ENCODE measurements around the gene NFATC3.

The NFATC3 gene

DNA sequence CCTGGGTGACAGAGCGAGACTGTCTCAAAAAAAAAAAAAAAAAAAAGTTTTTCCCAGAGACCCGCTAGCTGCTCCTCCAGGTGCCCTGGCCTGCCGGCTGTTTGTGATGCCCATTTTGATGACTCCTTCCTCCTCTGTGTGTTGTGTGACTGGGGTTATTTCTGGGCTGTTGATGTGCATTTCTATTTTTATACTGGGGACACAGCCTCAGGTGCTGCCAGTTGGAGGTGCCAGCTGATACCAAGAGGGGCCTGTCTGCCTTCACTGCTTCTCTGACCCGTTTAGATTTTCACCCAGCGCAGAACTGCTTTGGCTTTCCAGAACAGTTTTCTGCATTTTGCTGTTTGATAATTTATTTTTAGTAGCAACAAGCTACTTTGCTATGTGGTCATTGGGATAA lies 166.7 kb downstream of the NFATC3 start:
- FAIRE-seq = no peak

DNA sequence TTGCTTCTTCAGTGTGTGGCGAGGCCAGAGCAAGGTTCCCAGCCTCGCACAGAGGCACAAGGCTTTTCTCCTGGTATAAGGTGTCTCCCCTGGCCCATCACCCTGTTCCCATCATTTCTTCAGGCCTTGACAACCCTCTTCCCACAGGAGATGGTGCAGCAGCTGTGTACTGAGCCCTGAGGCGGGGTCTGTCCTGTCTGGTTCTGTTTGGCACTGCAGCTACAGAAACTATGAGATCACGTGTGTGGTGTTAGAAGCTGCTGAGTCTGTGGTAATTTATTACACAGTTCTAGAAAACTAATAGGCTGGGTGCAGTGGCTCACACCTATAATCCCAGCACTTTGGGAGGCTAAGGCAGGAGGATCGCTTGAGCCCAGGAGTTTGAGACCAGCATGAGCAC lies 167.2 kb downstream of the NFATC3 start:
- FAIRE-seq = no peak

DNA sequence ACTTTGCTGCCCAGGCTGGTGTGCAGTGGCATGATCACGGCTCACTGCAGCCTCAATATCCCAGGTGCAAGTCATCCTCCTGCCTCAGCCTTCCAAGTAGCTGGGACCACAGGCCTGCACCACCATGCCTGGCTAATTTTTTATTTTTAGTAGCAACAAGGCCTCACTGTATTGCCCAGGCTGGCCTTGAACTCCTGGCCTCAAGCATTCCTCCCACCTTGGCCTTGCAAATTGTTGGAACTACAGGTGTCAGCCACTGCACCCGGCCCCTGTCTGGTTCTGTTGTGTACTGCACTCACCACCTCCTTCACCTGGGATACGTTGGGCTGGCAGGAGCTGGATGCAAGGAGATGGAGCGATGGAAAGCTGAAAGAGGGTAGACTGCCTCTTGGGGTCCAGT lies 168.6 kb downstream of the NFATC3 start:
- no peak for FAIRE-seq

DNA sequence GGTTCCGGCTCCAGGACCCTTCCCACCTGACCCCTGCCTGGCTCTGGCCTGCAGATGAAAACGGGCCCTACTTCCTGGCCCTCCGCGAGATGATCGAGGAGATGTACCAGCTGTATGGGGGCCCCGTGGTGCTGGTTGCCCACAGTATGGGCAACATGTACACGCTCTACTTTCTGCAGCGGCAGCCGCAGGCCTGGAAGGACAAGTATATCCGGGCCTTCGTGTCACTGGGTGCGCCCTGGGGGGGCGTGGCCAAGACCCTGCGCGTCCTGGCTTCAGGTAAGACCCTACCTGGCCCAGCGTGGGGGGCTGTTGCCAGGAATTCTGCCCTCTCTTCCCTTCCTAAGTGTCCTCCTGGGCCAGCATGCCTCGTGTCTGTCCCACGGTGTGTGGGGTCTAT lies 170.5 kb downstream of the NFATC3 start:
- no peak for FAIRE-seq

DNA sequence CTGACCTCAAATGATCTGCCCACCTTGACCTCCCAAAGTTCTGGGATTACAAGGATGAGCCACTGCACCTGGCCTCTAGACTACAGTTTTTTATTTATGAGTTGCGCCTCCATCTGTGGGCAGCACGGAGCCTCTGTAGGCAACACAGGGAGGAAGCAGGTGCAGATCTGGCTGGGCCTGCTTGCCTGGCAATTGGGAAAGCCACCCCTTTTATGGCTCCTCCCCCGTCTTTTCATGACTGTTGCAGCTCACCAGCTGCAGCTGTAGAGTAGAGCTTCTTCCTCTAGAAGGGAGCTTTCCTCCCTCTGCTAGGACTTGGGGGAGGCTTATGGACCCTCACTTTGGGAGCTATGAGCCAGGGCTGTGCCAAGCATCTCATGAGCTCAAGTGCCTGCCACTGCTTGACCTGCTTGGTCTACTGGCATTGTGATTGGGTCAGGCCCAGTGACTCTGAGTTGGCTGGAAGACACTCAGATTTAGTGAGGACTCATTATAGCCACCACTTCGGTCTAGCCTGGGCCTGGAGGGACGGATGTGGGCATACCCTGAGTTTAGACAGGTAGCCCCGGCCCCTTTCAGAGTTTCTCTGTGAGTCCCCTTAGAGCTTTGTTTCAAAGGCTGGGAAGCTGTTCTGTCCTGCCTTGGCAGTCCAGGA lies 172.2 kb downstream of the NFATC3 start:
- FAIRE-seq = no peak

DNA sequence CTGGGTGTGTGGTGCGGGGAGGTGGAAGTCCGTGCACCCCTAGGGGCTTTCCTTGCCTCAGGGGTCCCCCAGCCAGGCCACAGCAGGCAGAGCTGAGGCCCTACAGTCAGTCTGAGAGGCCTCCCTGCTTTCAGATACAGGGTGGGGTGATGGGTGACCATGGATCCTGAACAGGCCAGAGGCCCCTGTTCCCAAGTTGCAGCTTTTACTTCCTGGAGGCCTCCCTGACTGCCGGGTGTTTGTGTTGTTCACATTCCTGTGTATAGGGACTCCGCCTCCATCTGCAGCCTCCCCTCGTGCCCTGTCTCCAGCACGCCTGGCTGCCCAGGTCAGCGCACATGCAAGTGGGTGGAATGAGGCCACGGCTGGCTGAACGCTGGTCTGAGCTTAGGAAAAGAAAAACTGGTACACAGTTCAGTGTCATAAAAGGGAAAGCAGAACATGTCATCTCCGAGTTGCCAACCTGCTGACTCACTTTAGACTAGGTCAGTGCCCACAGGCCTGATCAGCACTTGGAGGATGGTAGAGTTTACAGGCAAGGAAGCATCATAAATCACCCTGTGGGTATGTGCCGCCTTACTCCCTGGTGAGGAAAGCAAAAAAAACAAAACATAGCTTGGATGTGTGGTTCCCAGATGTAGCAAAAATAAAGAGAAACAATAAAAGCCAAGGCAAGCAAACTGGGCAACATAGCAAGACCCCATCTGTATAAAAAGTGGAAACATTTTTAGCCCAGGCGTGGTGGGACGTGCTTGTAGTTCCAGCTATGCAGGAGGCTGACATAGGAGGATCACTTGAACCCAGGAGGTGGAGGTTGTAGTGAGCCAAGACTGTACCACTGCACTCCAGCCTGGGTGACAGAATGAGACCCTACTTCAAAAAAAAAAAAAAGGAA lies 173.0 kb downstream of the NFATC3 start:
- no peak for FAIRE-seq

DNA sequence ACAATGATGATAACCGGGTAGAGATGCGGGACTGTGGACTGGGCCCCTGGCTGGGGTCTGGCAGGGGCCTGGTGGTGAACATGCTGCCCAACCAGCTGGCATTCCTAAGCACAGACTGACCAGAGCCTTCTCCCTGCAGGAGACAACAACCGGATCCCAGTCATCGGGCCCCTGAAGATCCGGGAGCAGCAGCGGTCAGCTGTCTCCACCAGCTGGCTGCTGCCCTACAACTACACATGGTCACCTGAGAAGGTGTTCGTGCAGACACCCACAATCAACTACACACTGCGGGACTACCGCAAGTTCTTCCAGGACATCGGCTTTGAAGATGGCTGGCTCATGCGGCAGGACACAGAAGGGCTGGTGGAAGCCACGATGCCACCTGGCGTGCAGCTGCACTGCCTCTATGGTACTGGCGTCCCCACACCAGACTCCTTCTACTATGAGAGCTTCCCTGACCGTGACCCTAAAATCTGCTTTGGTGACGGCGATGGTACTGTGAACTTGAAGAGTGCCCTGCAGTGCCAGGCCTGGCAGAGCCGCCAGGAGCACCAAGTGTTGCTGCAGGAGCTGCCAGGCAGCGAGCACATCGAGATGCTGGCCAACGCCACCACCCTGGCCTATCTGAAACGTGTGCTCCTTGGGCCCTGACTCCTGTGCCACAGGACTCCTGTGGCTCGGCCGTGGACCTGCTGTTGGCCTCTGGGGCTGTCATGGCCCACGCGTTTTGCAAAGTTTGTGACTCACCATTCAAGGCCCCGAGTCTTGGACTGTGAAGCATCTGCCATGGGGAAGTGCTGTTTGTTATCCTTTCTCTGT lies 174.0 kb downstream of the NFATC3 start:
- no peak for FAIRE-seq

DNA sequence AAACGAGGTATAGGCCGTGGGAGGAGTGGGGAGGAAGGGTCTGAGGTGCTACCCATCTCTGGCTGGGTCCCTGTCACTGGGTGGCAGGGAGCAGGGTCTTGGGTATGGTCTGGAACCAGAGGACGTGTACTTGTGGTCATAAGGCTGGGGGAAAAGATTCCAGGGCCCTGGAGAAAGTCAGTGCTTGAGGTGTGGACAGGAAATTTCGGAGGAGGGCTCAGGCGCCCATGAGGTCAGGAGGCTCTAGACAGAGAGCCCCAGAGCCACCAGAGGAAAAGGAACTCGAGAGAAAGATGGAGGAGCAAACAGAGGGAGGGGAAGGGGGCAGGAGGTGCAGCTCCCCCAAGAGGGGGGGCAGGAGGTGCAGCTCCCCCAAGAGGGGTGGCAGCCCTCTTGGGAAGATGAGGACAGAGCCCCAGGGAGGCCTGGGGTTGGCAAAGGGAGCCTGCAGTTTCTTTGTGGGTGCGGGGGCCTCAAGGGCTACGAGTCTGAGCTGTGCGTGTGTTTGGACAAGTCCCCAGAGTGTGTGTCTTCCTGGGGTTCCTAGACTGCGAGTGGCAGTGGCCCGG lies 178.5 kb downstream of the NFATC3 start:
- FAIRE-seq = no peak

DNA sequence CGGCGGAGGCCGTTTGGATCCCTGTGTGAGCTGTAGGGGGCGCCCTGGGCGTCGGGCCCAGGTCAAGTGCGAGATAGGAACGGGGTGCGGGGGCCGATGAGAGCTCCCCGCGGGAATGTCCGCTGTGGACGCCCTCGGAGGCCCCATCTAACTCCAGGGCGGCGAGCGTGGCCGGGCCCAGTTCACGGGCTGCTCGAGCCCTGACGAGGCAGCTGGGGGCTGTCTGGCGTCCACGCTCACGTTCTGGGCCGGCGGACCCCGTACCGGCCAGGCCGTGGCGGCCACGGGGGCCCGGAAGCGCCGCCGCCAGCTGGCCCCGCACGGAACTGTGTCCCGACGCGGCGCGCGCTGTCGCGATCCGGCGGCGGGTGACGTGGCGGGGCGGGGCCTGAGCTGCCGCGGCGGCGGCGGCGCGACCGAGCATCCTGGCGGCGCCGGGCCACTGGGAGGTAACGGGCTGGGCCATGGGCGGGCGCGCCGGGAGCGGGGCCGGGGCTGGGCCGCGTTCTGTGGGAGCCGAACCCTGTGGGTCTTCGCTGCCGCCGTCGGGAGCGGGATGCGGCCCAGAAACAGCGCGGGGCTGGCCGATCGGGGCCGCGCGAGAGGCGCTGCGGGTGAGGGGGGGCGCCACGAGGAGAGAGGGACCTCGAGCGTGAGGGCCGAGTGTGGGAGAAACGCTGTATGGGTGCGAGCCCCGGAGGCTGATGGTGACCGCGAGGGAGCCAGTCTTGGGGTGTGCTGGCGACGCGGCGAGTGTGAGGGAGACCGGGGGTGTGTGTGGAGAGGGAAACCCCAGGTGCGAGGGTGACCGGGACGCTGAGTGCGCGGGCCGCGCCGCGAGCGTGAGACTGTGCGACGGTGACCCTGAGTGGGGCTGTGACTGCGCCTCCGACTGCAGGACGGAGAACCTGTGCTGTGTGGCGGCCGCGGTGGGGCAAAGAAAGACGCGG lies 179.2 kb downstream of the NFATC3 start, which contains the start of gene SLC7A6:
Gene SLC7A6 (plus strand): TSS at position 399 of the 950 bp plus-strand sequence. CDS start 10,201 bp downstream, outside the sequence.
- FAIRE-seq = no peak

DNA sequence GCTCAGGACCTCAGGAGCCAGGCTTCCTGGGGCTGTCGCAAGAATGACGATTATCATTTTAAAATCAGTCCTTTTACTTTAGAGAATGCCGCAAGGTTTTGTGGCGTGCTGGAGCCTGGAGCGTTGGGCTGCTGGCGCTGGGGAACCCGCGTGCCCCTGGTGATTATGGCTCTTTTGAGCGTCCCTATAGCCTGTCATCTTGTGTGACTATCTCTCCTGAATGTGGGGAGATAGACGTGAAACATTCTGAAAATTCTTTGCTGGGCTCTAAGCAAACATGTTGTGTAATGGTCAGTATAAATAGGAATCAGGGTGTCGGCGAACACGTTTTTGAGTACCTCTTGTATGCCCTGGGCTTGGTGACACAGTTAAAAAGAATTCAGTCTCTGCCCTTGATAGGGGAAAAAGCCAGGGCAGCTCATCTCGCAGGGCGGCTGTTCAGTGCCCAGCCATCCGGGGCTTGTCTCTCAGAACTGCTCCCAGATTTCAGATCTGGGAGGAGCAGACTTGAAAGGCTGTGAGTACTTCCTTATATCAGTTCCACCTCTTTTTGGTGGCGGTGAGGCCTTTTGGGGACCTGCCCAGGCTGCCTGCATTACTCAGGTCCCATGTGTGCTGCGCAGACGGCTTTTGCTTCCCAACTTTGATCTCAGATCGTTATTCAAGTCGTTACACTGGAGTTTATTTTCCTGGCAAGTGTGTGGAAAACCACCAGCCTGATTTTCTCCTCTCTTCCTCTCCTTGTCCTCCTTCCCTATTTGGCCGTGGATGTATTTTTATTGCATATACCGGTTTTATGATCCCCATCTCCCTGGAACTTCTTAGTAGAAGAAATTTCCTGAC lies 180.1 kb downstream of the NFATC3 start:
- FAIRE-seq = no peak

DNA sequence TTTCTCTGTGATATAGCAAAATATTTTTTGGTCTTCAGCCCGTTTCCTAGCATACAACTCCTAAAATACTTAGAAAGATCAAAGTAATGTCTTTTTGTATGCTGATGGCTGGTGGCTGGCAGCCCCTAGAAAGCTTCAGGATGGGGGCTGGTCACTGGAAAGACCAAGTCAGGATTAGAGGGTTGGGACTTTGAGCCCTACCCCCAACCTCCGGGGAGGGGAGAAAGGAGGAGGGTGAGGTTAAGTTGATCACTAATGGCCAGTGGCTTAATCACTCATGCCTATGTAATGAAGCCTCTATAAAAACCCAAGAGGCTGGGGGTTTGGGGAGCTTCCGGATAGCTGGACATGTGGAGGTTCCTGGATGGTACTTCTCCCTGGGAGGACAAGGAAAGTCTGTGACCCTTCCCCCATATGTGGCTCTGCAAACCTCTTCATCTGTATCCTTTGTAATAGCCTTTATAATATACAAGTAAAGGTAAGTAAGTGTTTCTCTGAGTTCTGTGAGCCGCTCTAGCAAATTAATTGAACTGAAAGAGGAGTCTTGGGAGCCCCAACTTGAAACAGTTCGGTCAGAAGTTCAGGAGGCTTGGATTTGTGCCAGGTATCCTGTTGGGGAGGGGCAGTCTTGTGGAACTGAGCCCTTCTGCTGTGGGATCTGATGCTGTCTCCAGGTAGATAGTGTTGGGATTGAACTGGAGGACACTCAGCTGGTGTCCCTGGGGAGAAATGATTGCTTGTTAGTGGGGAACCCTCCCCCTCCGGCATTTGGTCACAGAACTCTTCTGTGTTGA lies 182.6 kb downstream of the NFATC3 start:
- FAIRE-seq = no peak

DNA sequence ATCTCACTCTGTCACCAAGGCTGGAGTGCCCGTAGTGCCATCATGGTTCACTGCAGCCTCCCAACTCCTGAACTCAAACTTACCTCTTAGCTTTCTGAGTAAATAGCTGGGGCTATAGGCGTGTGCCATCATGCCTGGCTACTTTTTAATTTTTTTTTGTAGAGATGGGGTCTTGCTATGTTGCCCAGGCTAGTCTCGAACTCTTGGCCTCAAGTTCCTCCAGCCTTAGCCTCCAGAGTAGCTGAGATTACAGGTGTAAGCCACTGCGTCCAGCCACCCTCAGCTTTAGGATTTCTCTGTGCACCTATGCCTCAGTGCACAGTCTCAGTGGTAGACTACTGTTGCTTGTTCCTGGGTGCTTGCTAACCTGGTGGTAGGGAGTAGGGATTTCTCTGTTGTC lies 184.6 kb downstream of the NFATC3 start:
- FAIRE-seq = no peak

DNA sequence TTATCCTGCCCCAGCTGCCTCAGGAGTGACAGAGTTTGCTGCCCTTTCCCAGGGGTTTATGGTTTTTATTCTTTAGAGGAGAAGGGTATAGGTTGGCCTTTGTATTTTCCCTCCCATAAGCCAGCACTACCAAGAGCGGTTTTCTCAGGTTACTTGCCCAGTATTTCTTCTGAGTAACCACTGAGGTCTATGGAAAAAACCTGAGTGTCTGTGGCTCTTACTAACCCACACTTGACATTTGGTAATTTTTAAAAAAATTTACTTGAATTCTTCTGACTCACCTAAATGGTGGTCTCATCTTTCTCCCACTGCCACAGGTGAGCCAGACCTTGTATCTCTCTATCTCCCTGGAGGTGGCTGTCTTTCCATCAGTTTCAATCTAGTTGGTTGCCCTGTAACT lies 185.2 kb downstream of the NFATC3 start:
- FAIRE-seq = no peak

DNA sequence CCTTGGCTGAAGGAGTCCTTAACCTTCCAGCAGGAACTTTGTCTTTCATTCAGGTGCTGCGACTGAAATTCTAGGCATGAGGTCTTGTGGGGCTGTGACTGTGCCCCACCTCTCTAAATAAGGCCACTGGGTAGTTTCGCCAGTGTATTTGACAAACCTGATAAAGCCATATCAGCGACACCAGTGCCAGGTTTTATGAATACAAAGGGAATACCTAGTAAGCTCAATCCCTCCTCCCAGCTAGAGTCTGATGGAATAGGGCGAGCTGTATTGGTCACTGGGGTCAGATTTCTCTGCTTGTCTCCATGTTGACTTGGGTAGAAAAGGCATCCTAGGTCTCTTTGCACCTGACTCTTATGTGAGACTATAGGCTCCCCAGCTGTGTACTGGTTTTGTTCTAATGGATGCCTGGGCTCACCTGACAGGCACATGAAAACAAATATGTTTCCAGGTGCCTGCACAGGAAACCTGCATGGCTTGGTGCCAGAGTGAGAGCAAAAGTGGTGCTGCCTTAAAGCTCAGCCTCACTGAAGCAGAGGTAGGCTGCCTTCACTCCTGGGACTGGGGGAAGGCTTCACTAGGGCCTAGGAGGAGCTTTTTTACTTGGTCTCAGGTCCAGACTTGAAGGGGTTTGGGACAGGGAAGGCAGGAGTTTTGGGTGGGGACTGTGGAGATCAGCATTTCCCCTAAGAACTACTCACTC lies 187.5 kb downstream of the NFATC3 start:
- no peak for FAIRE-seq

DNA sequence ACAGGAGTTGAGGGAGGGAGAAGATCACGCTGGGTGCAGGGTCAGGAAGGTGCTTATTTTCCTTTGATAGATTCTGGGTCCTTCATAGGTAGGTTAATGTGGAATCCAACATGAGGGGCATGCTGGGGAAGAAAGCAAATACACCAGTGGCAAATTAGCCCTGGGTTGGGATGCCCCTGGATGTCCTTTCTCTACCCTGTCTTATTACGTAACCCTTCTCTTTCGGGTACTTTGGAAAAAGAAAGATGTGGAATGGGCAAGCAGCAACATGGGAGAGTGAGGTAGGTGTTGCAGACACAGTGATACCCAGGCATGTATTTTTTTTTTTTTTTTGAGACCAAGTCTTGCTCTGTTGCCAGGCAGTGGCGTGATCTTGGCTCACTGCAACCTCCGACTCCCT lies 188.3 kb downstream of the NFATC3 start:
- no peak for FAIRE-seq

DNA sequence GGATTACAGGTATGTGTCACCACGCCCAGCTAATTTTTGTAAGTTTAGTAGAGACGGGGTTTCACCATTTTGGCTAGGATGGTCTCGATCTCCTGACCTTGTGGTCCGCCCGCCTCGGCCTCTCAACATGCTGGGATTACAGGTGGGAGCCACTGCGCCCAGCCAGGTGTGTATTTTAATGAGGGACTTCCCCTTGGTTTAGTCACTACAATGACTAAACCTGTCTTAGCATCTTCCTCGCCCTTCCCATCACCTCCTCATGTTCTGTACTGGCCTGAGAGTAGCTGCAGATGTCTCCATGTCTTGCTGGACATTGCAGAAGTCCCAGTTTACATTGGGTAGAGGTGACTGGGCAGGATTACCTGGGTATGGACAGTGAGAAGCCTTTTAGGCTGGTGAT lies 188.7 kb downstream of the NFATC3 start:
- FAIRE-seq = no peak

DNA sequence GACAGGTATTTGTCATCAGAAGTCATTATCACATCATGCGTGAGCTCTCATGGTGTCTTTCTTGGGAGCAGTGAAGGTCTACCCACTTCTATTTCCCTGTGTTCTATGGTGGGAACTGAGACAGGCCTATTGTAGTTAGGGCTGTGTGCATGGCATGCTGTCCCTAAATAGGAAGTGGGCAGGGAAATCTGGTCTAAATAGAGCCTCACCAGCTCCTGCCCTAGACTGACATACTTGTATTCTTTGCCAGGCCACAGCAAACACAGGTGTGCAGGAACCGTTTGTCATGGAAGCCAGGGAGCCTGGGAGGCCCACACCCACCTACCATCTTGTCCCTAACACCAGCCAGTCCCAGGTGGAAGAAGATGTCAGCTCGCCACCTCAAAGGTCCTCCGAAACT lies 189.3 kb downstream of the NFATC3 start:
- no peak for FAIRE-seq

DNA sequence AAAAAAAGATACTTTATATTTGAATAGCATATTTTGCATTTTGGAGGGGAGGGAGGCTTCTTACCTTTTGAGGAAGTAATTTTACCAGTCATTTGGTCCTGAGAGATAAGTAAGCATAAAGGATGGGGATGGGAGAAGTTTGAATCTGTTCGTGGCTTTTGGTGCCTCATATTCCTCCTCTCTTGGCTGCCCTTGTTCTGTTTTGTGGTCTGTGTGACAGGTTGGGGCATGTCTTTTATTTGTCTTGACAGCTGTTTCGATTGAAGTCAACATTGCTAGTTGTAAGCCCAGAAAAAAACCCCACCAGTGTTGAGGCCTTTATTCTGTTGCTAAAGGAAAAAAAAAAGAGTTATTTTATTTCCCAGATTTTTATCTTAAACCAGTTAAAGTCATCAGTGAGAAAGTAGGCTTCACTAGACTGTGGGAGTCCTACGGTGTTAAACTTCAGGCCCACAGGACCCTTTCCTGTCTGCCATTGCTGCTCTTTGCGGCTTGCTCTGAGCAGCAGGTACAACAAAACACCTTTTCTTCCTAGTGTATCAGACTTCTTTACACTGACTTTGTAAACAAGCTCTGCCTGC lies 190.5 kb downstream of the NFATC3 start:
- no peak for FAIRE-seq

DNA sequence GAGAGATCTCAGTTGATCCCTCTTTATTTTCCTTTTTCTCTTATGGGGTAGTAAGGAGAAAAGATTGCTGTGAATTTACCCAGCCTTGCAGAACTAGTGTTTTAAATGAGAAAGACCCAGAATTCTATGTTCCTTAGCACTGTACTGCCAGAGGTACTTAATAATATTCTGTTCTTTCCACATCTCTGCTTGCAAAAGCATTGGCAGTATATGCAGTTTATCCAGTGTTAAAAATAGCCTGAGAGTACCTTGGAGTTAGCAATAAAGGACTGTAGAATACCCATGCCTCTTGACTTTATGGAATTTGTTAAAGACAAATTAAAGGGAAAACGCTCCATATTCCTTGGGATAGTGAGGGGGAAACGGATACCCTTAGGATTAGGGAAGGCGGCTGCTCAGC lies 191.1 kb downstream of the NFATC3 start:
- FAIRE-seq = no peak

Data from endometrium (tissue), 2 donors.